Calu3 (cell line): ENCODE results near the gene DNM2. TPM values are rescaled to one million over a fixed set of nuclear protein-coding genes. Genes with fewer than 3 reads are reported as not detected.
"Not testable (repeated sequence)": the region's sequence is repeated elsewhere in the genome, so short reads cannot be mapped to it uniquely, and the experiment has no call there.

Source experiments
- BruUV-seq: library from RNA; stranded (reverse); fragments of 400-500 nt; replicated peaks from 2 replicates; lab custom pipeline; 2021; lab: Mats Ljungman, UMichigan
- CTCF ChIA-PET: fragments of 300-600 bp; sonication (Branson Sonifier 250); formaldehyde crosslinking; loops from one replicate; lab custom pipeline; 2022; ENCODE audit warnings: antibody characterized with exemption; lab: Charles Lee
- DNase-seq: peaks from one replicate; pipeline ENCODE4 v3.0.0; 2022
- H3K27ac Mint-ChIP-seq: one replicate; pipeline ENCODE4 v1.8.0; 2022; ENCODE audit warnings: mixed read lengths; ENCODE audit not compliant: unreplicated experiment
- H3K27me3 Mint-ChIP-seq: one replicate; pipeline ENCODE4 v1.8.0; 2022; ENCODE audit warnings: mixed read lengths; ENCODE audit not compliant: unreplicated experiment
- H3K36me3 Mint-ChIP-seq: one replicate; pipeline ENCODE4 v1.8.0; 2022; ENCODE audit warnings: mild to moderate bottlenecking, moderate library complexity, mixed read lengths; ENCODE audit not compliant: insufficient read depth, unreplicated experiment
- H3K4me1 Mint-ChIP-seq: one replicate; pipeline ENCODE4 v1.8.0; 2022; ENCODE audit warnings: mild to moderate bottlenecking, low read depth, mixed read lengths; ENCODE audit not compliant: unreplicated experiment
- H3K4me3 Mint-ChIP-seq: one replicate; pipeline ENCODE4 v1.8.0; 2022; ENCODE audit warnings: mild to moderate bottlenecking, low read depth, moderate library complexity, mixed read lengths; ENCODE audit not compliant: unreplicated experiment
- H3K9me3 Mint-ChIP-seq: one replicate; pipeline ENCODE4 v1.8.0; 2022; ENCODE audit warnings: low read depth, mixed read lengths; ENCODE audit not compliant: unreplicated experiment
- intact Hi-C: fragments of 100-400 bp; cut with micrococcal nuclease; formaldehyde crosslinking; loops from one replicate; pipeline ENCODE4 v1.10.0; 2022; ENCODE audit not compliant: unreplicated experiment
- total RNA-seq: library from RNA; stranded (reverse); gene quantifications from 2 replicates; pipeline ENCODE4 v1.2.3, GENCODE V29; 2022
- TF ChIP-seq, protein P1 (sequence below): fragments of 200-600 bp; IDR thresholded peaks from one replicate; pipeline ENCODE4 v1.8.0; 2022; ENCODE audit warnings: antibody characterized with exemption; ENCODE audit not compliant: unreplicated experiment

DNM2 gene
- total RNA-seq, 1 experiment from 2014 or later = 126 TPM

DNA sequence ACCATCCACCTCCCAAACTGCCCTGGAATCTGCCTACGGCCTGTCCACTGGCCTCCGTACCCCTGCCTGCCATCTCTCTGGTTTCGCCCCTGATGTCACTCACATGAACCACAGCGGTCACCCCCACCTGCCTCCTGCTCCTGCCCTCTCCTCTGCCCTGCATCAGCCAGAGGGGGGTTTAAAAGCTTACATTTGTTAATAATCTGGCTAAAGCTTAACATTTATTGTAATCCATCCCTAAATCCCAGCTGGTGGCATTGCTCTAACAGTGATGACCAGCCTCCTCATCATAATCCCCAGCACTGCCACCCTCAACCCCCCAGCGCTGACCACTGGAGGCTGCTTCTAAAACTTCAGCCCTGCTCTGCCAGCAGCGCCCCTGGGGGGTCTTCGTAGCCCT, 38.9 kb downstream of the DNM2 start:
- intact Hi-C loops = no loop called here
- no peak overlapping the region for H3K27ac Mint-ChIP-seq
- DNase-seq = no peak
- TF ChIP-seq, protein P1, sequence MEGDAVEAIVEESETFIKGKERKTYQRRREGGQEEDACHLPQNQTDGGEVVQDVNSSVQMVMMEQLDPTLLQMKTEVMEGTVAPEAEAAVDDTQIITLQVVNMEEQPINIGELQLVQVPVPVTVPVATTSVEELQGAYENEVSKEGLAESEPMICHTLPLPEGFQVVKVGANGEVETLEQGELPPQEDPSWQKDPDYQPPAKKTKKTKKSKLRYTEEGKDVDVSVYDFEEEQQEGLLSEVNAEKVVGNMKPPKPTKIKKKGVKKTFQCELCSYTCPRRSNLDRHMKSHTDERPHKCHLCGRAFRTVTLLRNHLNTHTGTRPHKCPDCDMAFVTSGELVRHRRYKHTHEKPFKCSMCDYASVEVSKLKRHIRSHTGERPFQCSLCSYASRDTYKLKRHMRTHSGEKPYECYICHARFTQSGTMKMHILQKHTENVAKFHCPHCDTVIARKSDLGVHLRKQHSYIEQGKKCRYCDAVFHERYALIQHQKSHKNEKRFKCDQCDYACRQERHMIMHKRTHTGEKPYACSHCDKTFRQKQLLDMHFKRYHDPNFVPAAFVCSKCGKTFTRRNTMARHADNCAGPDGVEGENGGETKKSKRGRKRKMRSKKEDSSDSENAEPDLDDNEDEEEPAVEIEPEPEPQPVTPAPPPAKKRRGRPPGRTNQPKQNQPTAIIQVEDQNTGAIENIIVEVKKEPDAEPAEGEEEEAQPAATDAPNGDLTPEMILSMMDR = no peak
- H3K9me3 Mint-ChIP-seq = no peaks in the 10 kb centered on the region
- H3K4me3 Mint-ChIP-seq = no peak overlapping the region
- no peaks in the 10 kb centered on the region for H3K27me3 Mint-ChIP-seq
- CTCF ChIA-PET = interaction anchor here (0.7 kb wide), 1 partner anchor 117 kb away, joined by 3 read pairs; no protein-coding TSS in a partner anchor
- H3K36me3 Mint-ChIP-seq = peaks cover 30% of the 10 kb centered on the region
- BruUV-seq = no TSS peak
- H3K4me1 Mint-ChIP-seq = peaks cover 16% of the 10 kb centered on the region

DNA sequence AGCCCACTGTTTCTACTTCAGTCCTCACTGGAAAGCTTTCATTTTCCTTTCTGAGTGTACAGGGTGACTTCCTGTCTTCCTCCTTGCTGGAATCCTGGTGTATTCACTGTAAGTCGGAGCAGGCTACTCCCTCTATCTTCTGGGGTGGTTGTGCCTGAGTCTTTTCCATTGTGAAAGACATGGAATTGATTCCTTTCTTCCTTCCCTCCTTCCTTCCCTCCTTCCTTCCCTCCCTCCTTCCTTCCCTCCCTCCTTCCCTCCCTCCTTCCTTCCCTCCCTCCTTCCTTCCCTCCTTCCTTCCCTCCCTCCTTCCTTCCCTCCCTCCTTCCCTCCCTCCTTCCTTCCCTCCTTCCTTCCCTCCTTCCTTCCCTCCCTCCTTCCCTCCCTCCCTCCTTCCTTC, 40.2 kb downstream of the DNM2 start:
- H3K4me1 Mint-ChIP-seq = peaks cover 24% of the 10 kb centered on the region
- CTCF ChIA-PET = interaction anchor here (0.6 kb wide), 1 partner anchor 99 kb away, joined by 4 read pairs; no protein-coding TSS in a partner anchor
- not testable (repeated sequence) for H3K9me3 Mint-ChIP-seq

DNA sequence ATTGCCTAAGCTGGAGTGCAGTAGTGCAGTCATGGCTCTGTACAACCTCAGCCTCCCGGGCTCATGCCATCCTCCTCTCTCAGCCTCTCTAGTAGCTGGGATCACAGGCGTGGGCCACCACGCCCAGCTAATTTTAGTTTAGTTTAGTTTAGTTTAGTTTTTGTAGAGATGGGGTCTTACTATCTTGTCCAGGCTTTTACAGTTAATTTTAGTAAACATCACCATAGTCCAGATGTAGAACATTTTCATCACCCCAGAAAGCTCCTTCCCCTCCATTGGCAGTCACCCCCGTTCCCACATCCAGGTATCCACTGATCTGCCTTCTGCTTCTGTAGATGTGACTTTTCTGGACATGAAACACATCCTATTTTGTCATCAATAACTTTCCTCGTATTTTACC, 41.1 kb downstream of the DNM2 start:
- BruUV-seq = no TSS peak
- no peaks in the 10 kb centered on the region for H3K9me3 Mint-ChIP-seq
- peaks cover 31% of the 10 kb centered on the region for H3K4me1 Mint-ChIP-seq
- peaks cover 32% of the 10 kb centered on the region for H3K36me3 Mint-ChIP-seq
- H3K4me3 Mint-ChIP-seq = no peak overlapping the region
- intact Hi-C loops = no loop called here
- TF ChIP-seq, protein P1 = no peak
- H3K27me3 Mint-ChIP-seq = no peaks in the 10 kb centered on the region
- DNase-seq = no peak
- no peak overlapping the region for H3K27ac Mint-ChIP-seq
- CTCF ChIA-PET = no interaction called here

More for the DNA sequence above, 40.2 kb downstream of the DNM2 start:
- H3K27me3 Mint-ChIP-seq, H3K27ac Mint-ChIP-seq, DNase-seq, BruUV-seq, intact Hi-C loops, H3K4me3 Mint-ChIP-seq: not testable (repeated sequence)
- H3K36me3 Mint-ChIP-seq = peaks cover 32% of the 10 kb centered on the region

DNA sequence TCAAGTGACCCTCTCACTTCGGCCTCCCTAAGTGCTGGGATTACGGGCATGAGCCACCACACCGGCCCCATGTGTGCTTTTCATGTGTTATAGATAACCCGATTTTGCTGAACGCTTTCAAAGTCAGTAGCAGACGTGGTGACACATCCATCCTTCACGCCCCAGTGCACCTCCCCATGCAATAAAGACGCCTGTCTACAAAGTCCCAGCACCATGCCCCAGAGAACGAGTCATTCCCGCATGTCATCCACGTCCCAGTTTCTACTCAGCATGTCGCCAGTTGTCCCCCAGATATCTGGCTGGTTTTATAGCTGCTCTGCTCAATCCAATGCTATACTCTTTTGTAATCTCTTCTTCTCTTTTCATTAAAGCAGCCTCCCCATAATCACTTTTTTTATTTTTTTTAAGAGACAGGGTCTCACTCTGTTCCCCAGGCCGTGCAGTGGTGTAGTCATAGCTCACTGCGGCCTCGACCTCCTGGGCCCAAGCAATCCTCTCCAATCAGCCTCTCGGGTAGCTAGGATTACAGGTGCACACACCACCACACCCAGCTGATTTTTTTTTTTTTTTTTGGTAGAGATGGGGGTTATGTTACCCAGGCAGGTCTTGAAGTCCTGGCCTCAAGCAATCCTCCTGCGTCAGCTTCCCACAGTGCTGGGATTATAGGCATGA, 42.5 kb downstream of the DNM2 start:
- CTCF ChIA-PET = interaction anchor here (0.5 to 0.8 kb wide), 2 partner anchors 10 to 13 kb away, joined by 3 read pairs; no protein-coding TSS in a partner anchor
- Mint-ChIP-seq H3K27ac (peak overlapping the region; percentile 69), H3K4me1 (peaks cover 43% of the 10 kb centered on the region), H3K4me3 (no peak overlapping the region), H3K9me3 (no peaks in the 10 kb centered on the region), H3K36me3 (peaks cover 40% of the 10 kb centered on the region), H3K27me3 (no peaks in the 10 kb centered on the region)
- no TSS peak for BruUV-seq
- TF ChIP-seq, protein P1 = no peak
- intact Hi-C loops = loop anchor here (5.0 kb wide), 1 partner anchor 43 kb away; the partner anchor contains the start of gene DNM2
- DNase-seq = no peak
